ENCODE measurements around the gene XYLT1. TPM values are rescaled to one million over a fixed set of nuclear protein-coding genes. Genes with fewer than 3 reads are reported as not detected.

The XYLT1 gene
- total and polyA plus RNA-seq, 9 of the 15 experiments (the other 6 are each of a cell fraction or from before 2014, with no cell fraction given): 0.03 to 0.09 (median 0.08) TPM; not detected in 6

DNA sequence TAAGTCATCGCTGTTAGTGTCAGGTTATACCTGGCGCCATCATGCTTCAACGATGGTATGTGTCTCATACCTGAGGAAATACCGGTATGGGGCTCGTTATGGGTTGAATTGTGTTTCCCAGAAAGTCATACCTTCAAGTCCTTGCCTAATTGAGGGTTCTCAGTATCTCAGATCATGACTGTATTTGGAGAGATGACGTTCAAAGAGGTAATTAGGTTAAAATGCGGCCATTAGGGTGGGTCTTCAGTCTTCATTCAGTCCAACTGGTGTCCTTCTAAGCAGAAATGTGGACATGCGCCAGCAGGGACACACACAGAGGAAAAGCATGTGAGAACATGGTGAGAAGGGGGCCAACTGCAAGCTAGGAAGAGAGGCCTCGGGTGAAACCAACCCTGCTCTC is 37.5 kb upstream of the XYLT1 start:
- in situ Hi-C loops (cut with MboI): no loop called here
- POLR2A ChIA-PET: no interaction called here
- Histone ChIP-seq H3K79me2 (ENCODE audit: control insufficient read depth, insufficient read depth, low read length) (no peaks in the 10 kb centered on the region), H3K36me3 (ENCODE audit: control insufficient read depth, insufficient read depth, low read length) (no peaks in the 10 kb centered on the region), H4K20me1 (replicated peaks; ENCODE audit: control insufficient read depth, insufficient read depth, low read length) (no peaks in the 10 kb centered on the region; the same call in 1 of the 2 replicates), H2AFZ (ENCODE audit: low read depth, low read length) (no peak overlapping the region), H3K27me3 (ENCODE audit: control insufficient read depth in 2 of 2, insufficient read depth in 2 of 2, low read length in 2 of 2) (peaks cover 0 to 8% of the 10 kb centered on the region in 2 experiments; a peak in 1 of 5 replicates), H3K9me3 (replicated peaks; ENCODE audit: control insufficient read depth, insufficient read depth, low read depth, low read length) (no peaks in the 10 kb centered on the region), H3K9me1 (ENCODE audit: control insufficient read depth, insufficient read depth, low read length) (no peaks in the 10 kb centered on the region), H3K27ac (ENCODE audit: extremely low read depth, low read depth, low read length) (no peak overlapping the region), H3K4me2 (ENCODE audit: insufficient read depth, low read length) (no peak overlapping the region), H3K4me3 (no peak overlapping the region), H3K9ac (ENCODE audit: insufficient read depth in 1 of 2, low read depth in 2 of 2, low read length in 2 of 2) (no peak overlapping the region), H3K4me1 (replicated peaks in 1 of 2; ENCODE audit: control insufficient read depth in 2 of 2, insufficient read depth in 2 of 2, low read length in 2 of 2) (no peaks in the 10 kb centered on the region)
- CTCF ChIA-PET (ENCODE audit: low intra/inter-chr PET ratio): no interaction called here
- intact Hi-C loops (cut with micrococcal nuclease): no loop called here
- FAIRE-seq: no peak
- BruUV-seq (replicated peaks): no TSS peak
- WGBS (ENCODE audit: insufficient coverage, low coverage, missing lambda C conversion rate): 0% methylated on average over 8 of the region's 9 CpGs
- no peak for ATAC-seq
- TF ChIP-seq ZKSCAN8 (CRISPR knock-in tag; IDR thresholded peaks at IDR 0.05) (no peak), BCLAF1 (IDR thresholded peaks at IDR 0.05; ENCODE audit: borderline replicate concordance in 1 of 2, control insufficient read depth in 1 of 2, low read depth in 2 of 2, low read length in 1 of 2) (no peak), JUND (IDR thresholded peaks at IDR 0.05; ENCODE audit: borderline replicate concordance, low read depth, low read length) (no peak), JUND (tag; IDR thresholded peaks at IDR 0.05; ENCODE audit: borderline replicate concordance, low read depth, low read length) (no peak), CAMTA2 (CRISPR knock-in tag; conservative IDR thresholded peaks at IDR 0.05) (no peak), CBX1 (IDR thresholded peaks at IDR 0.05; ENCODE audit: low read depth) (no peak), SMAD4 (CRISPR knock-in tag; conservative IDR thresholded peaks at IDR 0.05) (no peak), SMARCC2 (IDR thresholded peaks at IDR 0.05; ENCODE audit: low read depth) (no peak), CBFA2T3 (IDR thresholded peaks at IDR 0.05) (no peak), LCOR (CRISPR knock-in tag; IDR thresholded peaks at IDR 0.05) (no peak), RREB1 (CRISPR knock-in tag; IDR thresholded peaks at IDR 0.05) (no peak), SRSF7 (optimal IDR thresholded peaks at IDR 0.05; ENCODE audit: low read depth, low read length) (no peak)
- TF ChIP-seq, protein P1, sequence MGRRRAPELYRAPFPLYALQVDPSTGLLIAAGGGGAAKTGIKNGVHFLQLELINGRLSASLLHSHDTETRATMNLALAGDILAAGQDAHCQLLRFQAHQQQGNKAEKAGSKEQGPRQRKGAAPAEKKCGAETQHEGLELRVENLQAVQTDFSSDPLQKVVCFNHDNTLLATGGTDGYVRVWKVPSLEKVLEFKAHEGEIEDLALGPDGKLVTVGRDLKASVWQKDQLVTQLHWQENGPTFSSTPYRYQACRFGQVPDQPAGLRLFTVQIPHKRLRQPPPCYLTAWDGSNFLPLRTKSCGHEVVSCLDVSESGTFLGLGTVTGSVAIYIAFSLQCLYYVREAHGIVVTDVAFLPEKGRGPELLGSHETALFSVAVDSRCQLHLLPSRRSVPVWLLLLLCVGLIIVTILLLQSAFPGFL (CRISPR knock-in tag; IDR thresholded peaks at IDR 0.05): no peak
- DNase-seq (ENCODE audit: extremely low read depth in 1 of 4, low spot score in 3 of 4): no peak

Data from K562 (cell line).